GM12892 (cell line): ENCODE data around the gene CCDC97.

Source experiments
- DNase-seq: peaks from one replicate; pipeline ENCODE4 v3.0.0; 2011; ENCODE audit not compliant: insufficient read length
- FAIRE-seq: peaks from 2 replicates; lab custom pipeline; 2011; peaks lifted over from hg19 to GRCh38; lab: Jason Lieb, UNC
- POLR2A ChIP-seq: IDR thresholded peaks from 2 replicates; pipeline ENCODE4 v1.6.1; 2011; ENCODE audit warnings: low read depth, low read length, control low read depth
- POLR2AphosphoS5 ChIP-seq: IDR thresholded peaks from 2 replicates; pipeline ENCODE4 v1.6.1; 2011; ENCODE audit warnings: low read depth, low read length, control low read depth
- TAF1 ChIP-seq: IDR thresholded peaks from 2 replicates; pipeline ENCODE4 v1.6.1; 2011; ENCODE audit warnings: low read depth, mild to moderate bottlenecking, control low read depth, low read length, borderline replicate concordance

Gene CCDC97

DNA sequence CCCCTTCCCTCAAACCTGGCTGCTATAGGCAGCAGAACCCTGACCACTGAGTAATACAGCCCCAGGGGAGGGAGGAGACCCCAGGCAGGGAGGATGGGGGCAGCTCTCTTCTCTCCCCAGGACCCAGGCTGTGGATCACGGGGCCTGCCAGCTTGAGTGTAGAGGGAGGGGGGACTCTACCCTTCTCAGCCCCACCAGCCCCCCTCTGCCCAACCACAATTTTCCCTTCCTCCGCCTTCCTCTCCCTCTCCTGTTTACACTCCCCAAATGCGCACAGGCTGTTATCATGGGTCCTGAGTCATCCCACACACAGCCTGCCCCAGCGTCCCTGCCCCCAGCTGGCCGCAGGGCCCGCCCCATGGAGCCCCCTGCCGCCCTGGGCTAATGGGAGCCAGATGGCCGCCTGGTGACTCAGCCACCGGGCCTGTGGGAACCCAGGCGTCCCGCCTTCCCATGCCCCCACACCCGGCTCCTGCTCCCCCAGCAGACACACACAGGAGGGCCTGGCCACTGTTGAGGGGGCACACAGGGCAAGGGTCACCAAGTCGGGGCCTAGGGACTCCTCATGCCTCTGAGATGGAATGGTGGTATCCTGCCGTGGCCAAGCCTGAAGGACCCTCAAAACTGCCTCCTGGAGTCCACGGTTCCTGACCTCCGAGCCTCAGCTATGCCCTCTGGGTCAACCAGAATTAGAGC lies 13.6 kb downstream of the CCDC97 start:
- TF ChIP-seq POLR2AphosphoS5 (no peak), TAF1 (no peak), POLR2A (no peak)
- FAIRE-seq: no peak
- DNase-seq: no peak

DNA sequence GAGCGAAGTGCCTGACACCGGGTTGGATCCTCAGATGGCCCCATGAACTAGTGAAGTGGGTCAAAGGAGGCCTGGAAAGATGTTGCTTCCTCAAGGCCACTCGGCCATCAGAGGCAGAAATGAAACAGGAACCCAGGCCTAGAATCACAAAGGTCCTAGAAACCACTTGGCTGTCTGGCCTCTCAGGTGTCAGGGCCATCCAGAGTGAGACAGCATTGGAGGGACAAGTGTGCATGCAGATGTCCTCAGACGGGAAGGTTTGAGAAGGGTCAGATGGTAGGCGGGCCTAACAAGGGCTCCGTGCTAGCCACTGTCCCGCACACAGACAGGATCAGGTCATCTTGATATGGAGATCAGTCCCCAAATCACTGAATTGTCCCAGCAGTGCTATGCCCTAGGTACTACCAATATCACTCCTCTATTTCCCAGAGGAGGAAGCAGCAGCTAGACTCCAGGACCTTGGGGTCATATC lies 14.3 kb downstream of the CCDC97 start:
- TF ChIP-seq POLR2AphosphoS5: no peak; the same call in 1 of the 2 replicates
- TF ChIP-seq POLR2A: no peak
- no peak for TF ChIP-seq TAF1
- FAIRE-seq: no peak
- DNase-seq: no peak

DNA sequence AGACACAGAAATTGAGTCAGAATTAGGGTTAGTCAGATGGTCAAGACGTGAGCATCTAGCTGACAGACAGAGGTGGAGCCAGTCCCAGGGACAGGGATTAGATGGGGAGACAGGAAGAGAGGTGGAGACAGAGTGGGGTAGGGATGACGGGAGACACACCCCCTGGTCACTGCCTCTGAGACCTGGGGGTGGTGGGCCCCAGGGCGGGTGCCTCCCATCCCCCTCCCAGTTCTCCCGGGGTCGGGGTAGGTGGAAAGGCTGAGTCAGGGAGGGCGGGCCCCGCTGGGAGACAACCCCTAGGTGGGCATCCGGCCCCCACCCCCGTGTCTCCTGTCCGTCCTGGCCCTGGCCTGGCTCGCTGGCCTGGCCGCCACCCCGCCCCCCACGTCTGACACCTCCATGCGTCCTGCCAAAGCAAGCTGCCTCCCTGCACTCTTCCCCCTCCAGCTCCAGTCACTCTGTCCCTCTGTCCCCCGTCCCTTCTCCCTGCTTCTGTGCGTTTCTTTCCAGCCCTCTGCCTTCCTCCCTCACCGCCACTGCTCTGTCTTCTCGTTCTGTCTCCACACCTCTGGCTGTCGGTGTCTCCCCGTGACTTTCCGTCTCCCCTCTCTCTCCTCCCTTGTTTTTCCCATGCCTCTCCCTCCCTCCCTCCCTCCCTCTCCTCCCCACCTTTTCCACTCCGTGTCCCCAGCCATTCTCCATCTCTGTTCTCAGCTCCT lies 15.1 kb downstream of the CCDC97 start:
- FAIRE-seq (no peak), DNase-seq (no peak)
- TF ChIP-seq POLR2AphosphoS5 (peak; percentile 39; the same call in 1 of the 2 replicates), TAF1 (no peak)

DNA sequence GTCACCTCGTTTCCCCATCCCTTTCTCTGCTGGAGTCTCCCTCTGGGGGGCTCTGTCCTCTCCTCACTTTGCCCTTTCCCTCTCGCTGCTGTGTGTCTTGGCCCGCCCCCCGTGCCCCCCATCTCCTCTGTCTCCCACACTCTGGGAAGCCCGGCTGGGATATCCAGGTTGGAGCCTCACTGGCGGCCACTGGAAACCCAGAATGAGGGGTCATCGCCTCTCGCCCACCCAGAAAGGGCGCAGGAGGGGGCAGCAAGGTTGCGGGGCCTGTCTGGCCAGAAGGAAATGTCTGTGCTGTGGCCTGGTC lies 15.6 kb downstream of the CCDC97 start:
- FAIRE-seq (no peak), DNase-seq (no peak)
- TF ChIP-seq POLR2AphosphoS5: no peak
- no peak for TF ChIP-seq TAF1
- TF ChIP-seq POLR2A: no peak

DNA sequence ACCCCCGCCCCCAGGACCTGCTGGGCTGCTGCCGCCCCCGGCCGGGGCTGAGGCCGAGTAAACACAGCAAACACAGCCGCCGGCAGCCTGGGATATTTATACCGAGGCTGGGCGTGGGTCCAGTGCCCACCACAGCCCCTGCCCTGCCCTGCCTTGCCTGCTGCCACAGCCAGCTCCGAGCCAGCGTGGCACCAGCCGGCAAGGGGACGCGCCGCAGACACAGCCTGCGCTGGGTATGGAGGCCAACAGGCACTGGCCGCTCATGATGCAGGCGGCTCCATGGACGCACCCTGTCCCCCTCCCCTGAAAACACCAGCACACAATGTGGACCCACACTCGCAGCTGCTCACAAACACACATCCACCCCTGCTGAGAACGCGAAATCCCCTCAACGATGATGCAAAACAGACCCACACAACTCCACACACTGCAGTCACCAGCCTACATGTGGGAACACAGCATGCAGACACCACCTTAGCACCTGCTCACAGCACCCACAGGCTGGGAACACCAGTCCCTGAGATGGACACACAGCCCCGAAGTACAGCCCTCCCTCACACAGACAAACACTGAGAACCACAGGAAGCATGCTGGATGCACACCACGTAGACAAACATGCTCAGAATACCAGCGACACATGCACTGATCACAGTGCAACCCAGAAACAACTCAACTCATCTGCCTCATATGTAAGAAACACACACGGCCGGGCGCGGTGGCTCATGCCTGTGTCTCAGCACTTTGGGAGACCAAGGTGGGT lies 16.2 kb downstream of the CCDC97 start:
- DNase-seq: no peak
- peak; percentile 85 for FAIRE-seq
- no peak; the same call in 1 of the 2 replicates for TF ChIP-seq POLR2A
- TF ChIP-seq POLR2AphosphoS5: peak; percentile 70

DNA sequence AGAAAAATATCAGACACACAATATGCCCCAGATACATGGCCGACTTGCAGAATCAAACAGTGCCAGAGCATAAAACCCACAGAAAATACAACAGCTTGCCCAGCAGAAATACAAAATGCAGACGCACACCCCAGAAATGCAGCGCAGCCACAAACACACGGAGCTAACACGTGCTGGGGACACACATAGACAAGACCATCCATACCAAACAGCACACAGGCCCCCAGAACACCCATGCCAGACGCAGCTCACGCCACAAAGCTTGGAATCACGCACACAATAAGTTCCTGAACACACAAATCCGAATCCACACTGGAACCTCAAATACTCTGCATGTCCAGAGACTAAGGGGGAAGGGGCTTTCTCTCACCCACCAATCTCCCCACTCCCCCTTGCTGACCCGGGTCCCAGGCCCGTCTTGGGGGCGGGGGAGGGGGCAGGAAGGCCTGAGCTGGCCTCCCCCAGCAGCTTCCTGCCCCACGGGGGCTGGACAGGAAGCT lies 17.2 kb downstream of the CCDC97 start:
- no peak for DNase-seq
- no peak for FAIRE-seq

DNA sequence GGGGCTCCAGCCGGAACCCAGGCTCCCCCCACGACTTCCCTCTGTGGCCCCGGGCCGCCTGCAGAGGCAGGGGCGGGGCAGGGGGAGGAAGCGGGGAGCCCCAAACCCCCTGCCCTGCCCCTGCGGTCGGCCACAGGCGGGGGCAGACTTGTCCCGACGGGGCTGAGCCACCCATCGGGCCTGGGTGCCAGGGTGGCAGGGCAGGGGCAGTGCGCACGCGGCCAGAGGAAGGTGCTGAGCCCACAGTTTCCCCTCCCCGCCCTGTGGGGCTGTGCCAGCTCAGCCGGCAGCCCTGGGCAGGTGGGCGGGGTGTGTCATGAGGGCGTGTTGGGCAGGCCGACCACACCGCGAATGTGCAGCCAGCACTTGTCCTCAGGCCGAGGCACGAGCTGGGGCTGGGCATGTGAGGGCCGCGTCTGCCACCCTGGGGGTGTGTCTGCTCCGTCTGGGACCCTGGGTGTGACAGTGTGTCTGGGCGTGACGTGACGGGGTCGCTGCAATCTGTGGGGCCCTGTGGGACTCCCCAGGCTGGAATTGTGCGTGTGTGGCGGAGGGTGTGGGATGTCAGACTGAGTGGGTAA lies 17.7 kb downstream of the CCDC97 start:
- DNase-seq (peak; percentile 90), FAIRE-seq (peak; percentile 86)
- TF ChIP-seq TAF1 (0 out of 2 replicates have a peak, but pooled peaks have one; percentile 25), POLR2A (peak; percentile 78), POLR2AphosphoS5 (peak; percentile 85; the same call in 1 of the 2 replicates)

More for the DNA sequence above, 17.2 kb downstream of the CCDC97 start:
- TF ChIP-seq POLR2A (no peak), TAF1 (no peak), POLR2AphosphoS5 (no peak)

DNA sequence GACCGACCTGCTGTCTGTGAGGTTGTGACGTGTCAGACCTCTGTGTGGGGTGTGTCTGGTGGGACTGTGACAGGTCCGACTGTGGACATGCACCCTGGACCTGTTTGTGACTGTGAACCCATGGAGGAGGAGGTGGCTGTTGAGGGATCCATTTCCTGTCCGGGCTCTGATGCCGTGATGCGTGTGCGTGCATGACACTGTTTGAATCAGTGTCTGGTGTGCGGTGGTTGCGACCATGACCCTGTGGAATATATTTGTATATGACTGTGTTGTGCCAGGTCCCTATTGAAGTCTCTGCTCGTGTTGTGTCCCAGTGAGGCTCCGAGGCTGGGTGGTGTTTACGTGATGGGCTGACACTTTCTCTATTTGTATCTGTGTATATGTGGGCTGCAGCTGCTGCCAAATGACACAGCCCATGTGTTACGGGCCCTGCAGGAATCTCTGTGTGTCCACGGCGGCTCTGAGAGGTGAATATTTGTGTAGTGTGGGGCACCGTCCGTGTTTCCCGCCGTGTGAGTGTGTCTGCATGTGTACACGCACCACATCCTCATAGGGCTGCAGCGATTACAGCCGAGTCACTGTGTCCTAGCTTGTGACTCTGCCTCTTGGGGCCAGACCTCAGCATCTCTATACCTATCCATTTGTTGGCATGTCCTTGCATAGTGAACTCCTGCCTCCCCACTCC lies 18.3 kb downstream of the CCDC97 start:
- FAIRE-seq (no peak), DNase-seq (no peak)
- no peak for TF ChIP-seq TAF1
- TF ChIP-seq POLR2AphosphoS5: peak; percentile 19; the same call in 1 of the 2 replicates
- TF ChIP-seq POLR2A: peak; percentile 65; the same call in 1 of the 2 replicates

DNA sequence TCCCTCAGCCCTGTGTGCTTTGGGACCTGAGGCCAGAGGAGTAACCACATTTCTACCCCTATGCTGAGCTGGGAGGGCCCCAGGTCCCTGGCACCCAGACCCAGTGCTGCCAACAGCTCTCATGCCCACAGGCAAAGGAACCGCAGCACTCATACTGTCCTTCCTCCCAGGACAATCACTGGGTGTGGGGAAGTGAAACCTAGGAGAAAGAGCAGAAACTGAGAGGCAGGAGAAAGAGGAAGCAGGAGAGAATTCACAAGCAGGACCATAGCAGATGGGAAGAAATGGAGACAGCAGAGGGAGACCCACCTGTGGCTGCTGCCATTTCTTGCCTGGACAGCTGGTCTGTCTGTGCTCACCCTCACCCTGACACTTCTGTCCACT lies 18.9 kb downstream of the CCDC97 start:
- FAIRE-seq: peak; percentile 42

DNA sequence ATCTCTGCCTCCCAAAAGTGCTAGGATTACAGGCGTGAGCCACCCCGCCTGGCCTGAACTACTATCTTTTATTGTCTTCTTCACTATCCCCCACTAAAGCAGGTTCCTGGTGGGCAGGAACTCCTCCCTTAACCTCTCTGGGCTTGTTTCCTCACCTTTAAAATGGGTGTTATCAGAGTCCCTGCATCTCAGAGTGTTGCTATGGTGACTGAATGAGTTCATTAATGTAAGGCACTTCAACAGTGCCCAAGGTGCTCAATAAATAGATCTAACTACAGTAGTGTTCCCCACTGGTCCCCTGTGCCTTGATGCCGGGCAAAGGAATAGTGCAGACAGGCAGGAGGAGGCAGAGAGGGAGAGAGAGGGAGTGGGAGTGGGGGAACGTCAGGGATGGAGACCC lies 20.5 kb downstream of the CCDC97 start:
- no peak for FAIRE-seq
- no peak for DNase-seq
- no peak for TF ChIP-seq POLR2AphosphoS5
- TF ChIP-seq TAF1: no peak
- TF ChIP-seq POLR2A: no peak

More for the DNA sequence above, 18.9 kb downstream of the CCDC97 start:
- DNase-seq: no peak
- TF ChIP-seq TAF1: no peak
- TF ChIP-seq POLR2A: no peak
- TF ChIP-seq POLR2AphosphoS5: no peak
